NT2/D1 (cell line): Measurements from ENCODE around the gene SLC24A3.
A peak's percentile ranks its signal among the peaks of the same experiment; 100 is the strongest.

Source experiments
- DNase-seq: peaks from one replicate; pipeline ENCODE4 v3.0.0-alpha.2; 2011; ENCODE audit warnings: low read depth, low spot score
- H3K27me3 ChIP-seq: 2 replicates; pipeline ENCODE4 v1.6.0; 2011; ENCODE audit warnings: mild to moderate bottlenecking; ENCODE audit not compliant: insufficient read length, insufficient read depth
- H3K36me3 ChIP-seq: 2 replicates; pipeline ENCODE4 v1.6.1; 2011; ENCODE audit warnings: mild to moderate bottlenecking, low read length, mixed read lengths; ENCODE audit not compliant: insufficient read depth, insufficient read length
- H3K4me1 ChIP-seq: 2 replicates; pipeline ENCODE4 v1.5.1; 2011; ENCODE audit not compliant: insufficient read depth, insufficient read length
- H3K4me3 ChIP-seq: 2 replicates; pipeline ENCODE4 v1.5.1; 2011; ENCODE audit warnings: low read depth; ENCODE audit not compliant: insufficient read length
- H3K9ac ChIP-seq: 2 replicates; pipeline ENCODE4 v1.6.0; 2011; ENCODE audit warnings: low read depth; ENCODE audit not compliant: insufficient read length
- H3K9me3 ChIP-seq: 2 replicates; pipeline ENCODE4 v1.5.1; 2011; ENCODE audit warnings: mild to moderate bottlenecking, low read length; ENCODE audit not compliant: insufficient read depth
- SUZ12 ChIP-seq: IDR thresholded peaks from 2 replicates; pipeline ENCODE4 v1.6.1; 2011; ENCODE audit not compliant: insufficient read length, insufficient read depth; ENCODE audit errors: extremely low read depth
- YY1 ChIP-seq: IDR thresholded peaks from 2 replicates; pipeline ENCODE4 v1.6.1; 2011; ENCODE audit not compliant: insufficient read length, insufficient read depth
- ZNF274 ChIP-seq: IDR thresholded peaks from 2 replicates; pipeline ENCODE4 v1.6.1; 2011; ENCODE audit warnings: mild to moderate bottlenecking, low read depth, low read length

Gene SLC24A3

GRCh38 chr20:19758501-19759331 is 546.3 kb downstream of the SLC24A3 start:
- no peak for DNase-seq

DNA sequence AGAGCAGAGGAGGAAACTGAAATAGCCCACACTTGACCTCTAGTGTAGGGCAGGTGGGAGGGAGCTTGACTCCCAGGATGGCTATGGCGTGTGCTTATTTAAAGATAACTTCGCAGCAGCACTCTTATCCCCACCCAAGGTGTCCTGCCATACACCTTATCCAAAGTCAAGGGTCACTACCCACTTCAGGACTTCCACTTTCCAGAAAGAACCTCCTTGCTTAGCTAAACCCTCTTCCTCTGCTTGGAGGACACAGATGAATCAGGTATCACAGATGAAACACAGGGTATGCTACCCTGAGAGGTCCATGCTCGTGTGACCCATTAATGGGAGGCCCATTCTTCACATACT is 547.9 kb downstream of the SLC24A3 start:
- Histone ChIP-seq H3K9me3 (no peaks in the 10 kb centered on the region), H3K9ac (no peak overlapping the region)

More at GRCh38 chr20:19758501-19759331, 546.3 kb downstream of the SLC24A3 start:
- no peaks in the 10 kb centered on the region for H3K9me3 ChIP-seq
- H3K4me3 ChIP-seq, result peak overlapping the region; percentile 71
- no peaks in the 10 kb centered on the region for H3K36me3 ChIP-seq
- peaks cover 13% of the 10 kb centered on the region for H3K27me3 ChIP-seq
- no peak for TF ChIP-seq SUZ12
- TF ChIP-seq ZNF274, result no peak
- no peak for TF ChIP-seq YY1
- no peaks in the 10 kb centered on the region for H3K4me1 ChIP-seq
- H3K9ac ChIP-seq, result peak overlapping the region; percentile 82

DNA sequence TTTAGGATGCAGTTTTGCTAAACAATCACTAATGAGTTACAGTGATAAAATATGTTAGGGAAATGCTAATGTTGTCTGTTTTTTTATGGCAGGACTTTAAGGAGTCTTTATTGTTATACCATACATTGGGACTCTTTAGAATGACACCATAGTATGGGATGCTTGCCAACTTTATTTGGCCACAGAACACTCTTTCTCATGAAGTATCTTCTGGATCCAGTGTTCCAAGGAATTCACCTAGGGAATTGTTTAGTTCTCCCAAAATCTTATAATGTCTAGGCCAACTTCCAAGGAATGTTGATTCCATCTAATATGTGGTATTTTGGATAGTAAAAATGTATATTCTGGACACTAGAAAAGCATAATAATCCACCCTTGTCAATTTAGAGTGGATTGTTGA is 548.9 kb downstream of the SLC24A3 start:
- no peaks in the 10 kb centered on the region for H3K36me3 ChIP-seq
- no peak for DNase-seq
- no peak overlapping the region for H3K4me3 ChIP-seq
- H3K9ac ChIP-seq, result no peak overlapping the region
- TF ChIP-seq YY1 (no peak), ZNF274 (no peak), SUZ12 (no peak)
- H3K27me3 ChIP-seq, result peaks cover 13% of the 10 kb centered on the region
- H3K4me1 ChIP-seq, result no peaks in the 10 kb centered on the region
- H3K9me3 ChIP-seq, result no peaks in the 10 kb centered on the region

More for the DNA sequence above, 547.9 kb downstream of the SLC24A3 start:
- TF ChIP-seq ZNF274 (no peak), SUZ12 (no peak), YY1 (no peak)
- H3K4me3 ChIP-seq, result no peak overlapping the region
- no peak for DNase-seq
- peaks cover 13% of the 10 kb centered on the region for H3K27me3 ChIP-seq
- no peaks in the 10 kb centered on the region for H3K4me1 ChIP-seq
- H3K36me3 ChIP-seq, result no peaks in the 10 kb centered on the region

- Histone ChIP-seq H3K36me3 (no peaks in the 10 kb centered on the region), H3K4me3 (no peak overlapping the region), H3K9ac (no peak overlapping the region), H3K9me3 (no peaks in the 10 kb centered on the region), H3K4me1 (no peaks in the 10 kb centered on the region), H3K27me3 (peaks cover 9% of the 10 kb centered on the region)
- TF ChIP-seq ZNF274 (no peak), SUZ12 (no peak), YY1 (no peak)
- DNase-seq, result no peak
These were observed 549.4 kb downstream of the SLC24A3 start for GRCh38 chr20:19761841-19762240.

- no peak for TF ChIP-seq YY1
- no peak for TF ChIP-seq ZNF274
- no peak for TF ChIP-seq SUZ12
- no peaks in the 10 kb centered on the region for H3K9me3 ChIP-seq
- no peaks in the 10 kb centered on the region for H3K36me3 ChIP-seq
- H3K9ac ChIP-seq, result no peak overlapping the region
- peaks cover 6% of the 10 kb centered on the region for H3K27me3 ChIP-seq
- no peak overlapping the region for H3K4me3 ChIP-seq
- no peaks in the 10 kb centered on the region for H3K4me1 ChIP-seq
- DNase-seq, result no peak
These were observed 551.8 kb downstream of the SLC24A3 start for GRCh38 chr20:19764207-19764606.

- TF ChIP-seq ZNF274, result no peak
- TF ChIP-seq SUZ12, result no peak
- no peak for TF ChIP-seq YY1
- Histone ChIP-seq H3K36me3 (no peaks in the 10 kb centered on the region), H3K4me1 (no peaks in the 10 kb centered on the region), H3K9ac (no peak overlapping the region), H3K4me3 (no peak overlapping the region), H3K27me3 (peaks cover 3% of the 10 kb centered on the region), H3K9me3 (no peaks in the 10 kb centered on the region)
- DNase-seq, result no peak
These were observed 552.8 kb downstream of the SLC24A3 start for GRCh38 chr20:19765266-19765665.

GRCh38 chr20:19765913-19766312 is 553.5 kb downstream of the SLC24A3 start:
- no peaks in the 10 kb centered on the region for H3K27me3 ChIP-seq
- H3K4me1 ChIP-seq, result no peaks in the 10 kb centered on the region
- no peak overlapping the region for H3K9ac ChIP-seq
- DNase-seq, result no peak
- no peak overlapping the region for H3K4me3 ChIP-seq
- TF ChIP-seq ZNF274 (no peak), YY1 (no peak), SUZ12 (no peak)
- H3K36me3 ChIP-seq, result no peaks in the 10 kb centered on the region
- H3K9me3 ChIP-seq, result no peaks in the 10 kb centered on the region
